Raji (cell line): ENCODE data around the gene CYBB.

Experiments used
- POLR2A ChIP-seq: IDR thresholded peaks from 2 replicates; pipeline ENCODE4 v1.6.1; 2011; ENCODE audit warnings: low read depth, low read length, control low read depth; ENCODE audit not compliant: insufficient read depth

Gene CYBB

DNA sequence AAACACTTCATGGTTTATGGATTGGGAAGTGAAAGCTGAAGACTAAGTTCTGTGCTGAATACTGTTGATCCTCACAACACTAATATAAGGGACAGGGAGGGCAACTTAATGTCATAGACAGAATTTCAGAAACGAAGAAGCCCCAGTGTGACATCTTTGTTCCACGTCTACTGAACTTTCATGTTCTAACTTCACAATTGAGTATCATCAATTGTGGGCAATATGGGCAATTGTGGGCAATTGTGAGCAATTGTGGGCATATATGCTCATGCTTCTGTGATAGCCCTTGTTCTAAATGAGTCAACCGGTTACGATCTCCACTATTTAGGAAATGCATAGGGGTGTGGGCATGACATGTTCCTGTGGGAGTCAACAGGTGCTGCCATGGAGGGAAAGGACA lies 33.7 kb downstream of the CYBB start:
- no peak for TF ChIP-seq POLR2A

DNA sequence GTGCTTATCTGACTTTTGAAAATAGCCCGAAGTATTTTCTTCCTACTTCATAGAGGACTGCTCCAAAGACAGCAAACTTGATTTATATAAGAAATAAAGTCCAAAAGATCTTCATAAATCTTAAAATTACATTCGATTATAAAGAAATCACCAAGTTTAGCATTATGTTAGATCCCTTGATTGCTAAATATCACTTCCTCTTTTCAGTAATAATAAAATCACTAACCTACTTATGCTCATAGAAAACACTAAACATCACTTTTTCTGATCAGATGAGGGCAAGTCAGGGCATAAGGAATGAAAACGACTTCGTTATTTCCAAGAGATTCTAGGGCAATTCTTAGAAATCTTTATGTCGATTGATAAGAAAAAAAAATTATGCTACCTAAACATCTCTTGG lies 35.5 kb downstream of the CYBB start:
- TF ChIP-seq POLR2A = no peak

DNA sequence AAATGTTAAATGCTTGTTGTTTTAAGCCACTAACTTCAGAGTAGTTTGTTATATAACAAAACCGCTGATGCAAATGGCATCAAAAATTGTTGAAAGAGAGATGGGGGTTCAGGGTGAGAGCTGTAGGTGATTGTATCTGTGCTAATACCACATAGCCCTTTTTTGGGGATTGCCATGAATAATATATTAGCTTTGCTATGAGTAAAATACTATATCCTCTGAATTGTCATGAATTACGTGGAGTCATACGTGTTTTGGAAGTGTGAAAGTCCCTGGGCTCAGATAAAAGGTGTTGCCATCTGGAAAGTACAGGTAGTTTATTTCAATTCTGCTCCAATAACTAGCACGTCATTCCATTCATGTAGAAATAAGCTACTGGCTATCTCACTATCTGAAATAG lies 36.9 kb downstream of the CYBB start:
- TF ChIP-seq POLR2A = no peak

- TF ChIP-seq POLR2A = no peak; the same call in 1 of the 2 replicates
Measured at GRCh38 chrX:37817176-37817575, 37.3 kb downstream of the CYBB start.

DNA sequence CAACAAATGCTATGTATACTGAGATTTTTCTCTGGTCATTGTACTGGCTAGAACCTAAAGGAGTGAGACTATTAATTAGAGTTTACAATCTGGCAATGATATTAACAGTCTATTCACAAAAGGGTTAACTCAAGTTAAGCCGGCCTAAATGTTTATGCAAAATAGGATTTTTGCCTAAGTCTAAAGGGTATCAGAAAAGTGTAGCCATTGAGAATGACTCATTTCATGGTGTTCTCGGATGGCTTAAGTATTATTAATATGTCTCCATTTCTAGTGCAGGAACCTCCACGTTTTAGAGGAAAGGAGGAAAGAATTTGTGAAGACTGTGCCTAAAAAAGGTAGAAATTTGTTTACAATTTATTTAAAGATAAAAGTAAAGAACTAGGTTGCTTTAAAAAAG lies 37.7 kb downstream of the CYBB start:
- peak; percentile 49; the same call in 1 of the 2 replicates for TF ChIP-seq POLR2A

- TF ChIP-seq POLR2A = no peak
Measured at GRCh38 chrX:37818031-37818430, 38.2 kb downstream of the CYBB start.

GRCh38 chrX:37820646-37821045 lies 40.8 kb downstream of the CYBB start:
- no peak for TF ChIP-seq POLR2A

- TF ChIP-seq POLR2A = no peak
Measured at GRCh38 chrX:37824491-37825214, 44.8 kb downstream of the CYBB start.

- no peak for TF ChIP-seq POLR2A
Measured at GRCh38 chrX:37825215-37825842, 45.5 kb downstream of the CYBB start.

- no peak for TF ChIP-seq POLR2A
Measured at GRCh38 chrX:37829721-37830120, 49.9 kb downstream of the CYBB start.

DNA sequence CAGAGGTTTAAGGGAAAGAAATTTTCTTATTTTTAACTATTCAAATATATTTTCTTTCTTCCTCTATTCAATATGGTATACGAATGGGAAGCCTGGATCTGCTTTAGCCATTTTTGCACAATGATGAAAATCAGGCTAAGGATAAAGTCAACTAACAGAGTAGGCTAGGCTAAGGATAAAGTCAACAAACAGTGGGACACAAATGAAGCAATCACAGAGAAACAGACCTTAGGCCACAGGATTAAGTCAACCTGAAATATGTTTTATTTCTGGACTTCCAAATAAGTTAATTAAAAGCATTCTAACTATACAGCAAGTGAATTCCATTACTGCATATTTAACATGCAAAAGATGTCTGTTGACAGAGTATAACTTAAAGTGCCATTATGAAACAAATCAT lies 50.5 kb downstream of the CYBB start:
- no peak for TF ChIP-seq POLR2A

DNA sequence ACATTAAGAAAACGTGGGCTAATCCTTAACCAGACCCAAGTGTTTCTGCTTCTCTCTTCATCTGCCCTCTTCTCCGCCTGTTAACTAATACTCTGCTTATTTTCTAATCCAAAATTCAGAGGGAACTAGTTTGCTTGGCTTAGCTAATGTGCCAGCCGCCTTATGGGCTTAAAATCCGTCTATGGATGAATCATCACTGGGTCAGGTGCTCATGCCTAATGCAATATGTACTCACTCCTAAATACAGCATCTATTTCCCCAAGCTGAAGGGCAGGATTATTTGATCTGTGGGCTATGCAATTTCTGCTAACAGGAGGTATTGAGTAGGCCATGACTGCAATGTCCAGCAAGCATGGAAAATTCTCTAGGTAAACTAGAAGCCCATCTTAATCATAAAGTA lies 55.1 kb downstream of the CYBB start:
- TF ChIP-seq POLR2A = no peak

DNA sequence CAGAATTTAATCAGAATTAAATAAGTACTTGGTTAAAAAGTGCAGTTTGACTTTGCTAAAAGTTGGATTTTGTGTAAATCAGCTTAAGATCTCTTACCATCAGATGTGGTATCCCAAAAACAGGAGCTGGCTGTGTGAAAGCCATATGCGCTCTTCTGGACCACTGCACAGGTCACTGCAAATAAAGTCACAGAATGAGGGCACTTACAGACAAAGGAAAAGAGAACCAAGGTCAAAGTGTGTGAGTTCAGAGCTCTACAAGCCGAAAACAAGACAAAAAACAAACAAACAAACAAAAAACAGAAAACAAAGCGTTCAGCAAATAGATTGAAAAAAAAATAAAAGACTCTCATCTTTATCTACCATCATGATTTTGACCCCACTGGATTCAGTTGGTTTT lies 61.1 kb downstream of the CYBB start:
- TF ChIP-seq POLR2A = no peak

DNA sequence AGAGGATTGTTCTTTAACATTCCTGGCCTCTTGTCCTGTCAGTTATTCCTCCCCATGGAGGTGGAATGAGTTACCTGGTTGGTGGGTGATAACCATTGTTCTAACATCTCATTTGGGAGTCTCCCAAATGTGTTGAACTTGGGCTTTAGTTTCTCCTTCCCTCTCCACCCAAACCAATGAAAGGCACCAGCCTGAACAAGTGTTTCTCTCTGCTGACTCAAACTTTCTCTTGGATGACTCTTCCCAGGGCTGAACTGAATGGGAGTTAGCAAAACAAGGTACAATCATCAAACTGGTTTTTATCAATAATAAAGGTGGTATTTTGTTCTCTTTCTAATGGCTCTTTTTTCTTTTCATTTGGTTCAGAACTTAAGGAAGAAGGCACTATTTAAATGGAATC lies 64.8 kb downstream of the CYBB start:
- no peak for TF ChIP-seq POLR2A

GRCh38 chrX:37846141-37846540 lies 66.3 kb downstream of the CYBB start:
- no peak for TF ChIP-seq POLR2A

- no peak for TF ChIP-seq POLR2A
Measured at GRCh38 chrX:37846558-37846933, 66.7 kb downstream of the CYBB start.
